HG03039 (cell line): ENCODE data around the gene PIGN.

ENCODE experiments used
- ATAC-seq: cut with Tn5 transposase; IDR thresholded peaks from one replicate; pipeline ENCODE4 v1.9.1; 2021; ENCODE audit warnings: mild to moderate bottlenecking, moderate library complexity; ENCODE audit not compliant: unreplicated experiment

The PIGN gene

DNA sequence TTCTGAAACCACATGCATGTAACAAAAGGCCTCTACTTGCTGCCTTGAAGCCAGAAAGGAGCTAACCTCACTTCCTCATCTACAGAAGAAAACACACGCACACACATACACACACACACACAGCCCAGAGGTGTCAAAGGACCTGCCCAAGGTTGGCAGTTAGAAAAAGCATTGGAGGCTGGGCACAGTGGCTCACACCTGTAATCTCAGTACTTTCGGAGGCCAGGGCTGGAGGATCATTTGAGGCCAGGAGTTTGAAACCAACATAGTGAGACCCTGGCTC lies 168.2 kb downstream of the PIGN start:
- ATAC-seq = no peak

GRCh38 chr18:62018034-62018758 lies 168.7 kb downstream of the PIGN start:
- no peak for ATAC-seq

GRCh38 chr18:62017618-62018017 lies 169.2 kb downstream of the PIGN start:
- ATAC-seq = no peak

GRCh38 chr18:62011416-62011815 lies 175.4 kb downstream of the PIGN start:
- ATAC-seq = no peak

DNA sequence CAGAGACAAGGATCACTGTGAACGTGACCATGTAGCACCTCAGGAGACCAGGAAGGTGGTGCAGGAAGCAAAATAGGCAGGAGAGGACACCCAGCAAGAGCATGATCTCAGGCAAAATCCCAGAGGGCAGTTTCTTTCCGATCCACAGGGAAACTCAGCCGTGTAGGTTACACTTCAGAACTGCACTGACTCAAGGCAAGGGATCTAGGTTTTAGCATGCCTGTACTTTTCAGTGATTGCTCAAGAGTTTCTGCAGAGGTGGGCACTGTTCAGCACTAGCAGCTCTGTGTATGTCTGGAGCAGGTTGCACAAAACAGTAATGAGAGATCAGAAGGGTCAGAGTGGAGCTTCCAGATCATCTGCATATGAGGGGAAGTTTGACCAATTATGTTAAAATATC lies 177.3 kb downstream of the PIGN start:
- no peak for ATAC-seq

DNA sequence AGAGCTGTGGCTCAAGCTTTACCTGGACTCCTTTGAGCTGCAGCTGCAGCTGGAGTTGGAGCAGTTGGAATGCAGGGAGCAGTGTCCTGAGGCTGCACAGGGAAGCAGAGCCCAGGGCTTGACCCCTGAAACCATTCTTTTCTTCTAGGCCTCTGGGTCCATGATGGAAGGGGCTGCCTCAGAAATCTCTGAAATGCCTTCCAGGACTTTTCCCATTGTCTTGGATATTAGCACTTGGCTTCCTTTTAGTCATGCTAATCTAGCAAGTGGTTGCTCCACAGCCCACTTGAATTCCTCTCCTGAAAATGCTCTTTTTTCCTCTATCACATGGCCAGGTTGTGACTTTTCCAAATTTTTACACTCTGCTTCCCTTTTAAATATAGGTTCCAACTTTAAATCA lies 185.5 kb downstream of the PIGN start:
- no peak for ATAC-seq

GRCh38 chr18:61998957-61999356 lies 187.9 kb downstream of the PIGN start:
- no peak for ATAC-seq

DNA sequence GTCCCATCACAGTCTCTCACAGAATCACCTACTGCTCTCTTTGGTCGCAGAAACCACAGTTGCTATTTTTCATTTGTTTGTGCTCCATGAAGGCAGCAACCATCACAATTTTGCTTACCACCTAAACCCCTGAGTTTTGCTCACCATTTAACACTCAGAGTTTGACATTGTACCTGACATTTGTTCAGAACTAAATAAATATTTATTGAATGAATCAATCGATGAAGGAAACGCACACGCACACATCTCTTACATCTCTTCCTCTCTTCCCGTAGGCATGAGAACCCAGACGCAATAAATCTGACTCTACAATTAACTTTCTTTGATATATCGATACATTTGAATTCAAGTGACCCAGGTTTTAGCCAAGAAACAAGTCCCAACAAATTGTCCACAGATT lies 188.5 kb downstream of the PIGN start:
- no peak for ATAC-seq

GRCh38 chr18:61995618-61996017 lies 191.2 kb downstream of the PIGN start:
- no peak for ATAC-seq

- no peak for ATAC-seq
Observed at GRCh38 chr18:61993831-61994230, 193.0 kb downstream of the PIGN start.

GRCh38 chr18:61992923-61993322 lies 193.9 kb downstream of the PIGN start:
- no peak for ATAC-seq

DNA sequence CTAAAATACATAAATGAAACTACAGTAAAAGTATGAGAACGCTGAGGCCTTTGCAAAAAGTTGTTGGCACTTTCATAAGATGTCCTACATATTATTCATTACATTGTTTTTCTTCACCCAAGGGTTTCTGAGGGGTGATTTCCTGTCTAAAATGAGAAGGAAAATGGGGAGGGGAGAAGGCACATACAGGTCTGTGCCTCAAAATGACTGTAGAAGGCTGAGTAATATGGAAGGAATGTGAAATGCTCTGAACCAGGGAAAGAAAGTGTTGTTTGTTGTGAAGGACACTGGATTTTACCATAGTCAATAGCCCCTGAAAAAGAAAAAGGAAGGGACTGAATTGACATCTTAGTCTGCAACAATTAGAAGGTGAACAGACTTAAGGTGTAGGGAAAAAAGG lies 194.6 kb downstream of the PIGN start:
- ATAC-seq = no peak

- ATAC-seq = no peak
Observed at GRCh38 chr18:61991836-61992235, 195.0 kb downstream of the PIGN start.

DNA sequence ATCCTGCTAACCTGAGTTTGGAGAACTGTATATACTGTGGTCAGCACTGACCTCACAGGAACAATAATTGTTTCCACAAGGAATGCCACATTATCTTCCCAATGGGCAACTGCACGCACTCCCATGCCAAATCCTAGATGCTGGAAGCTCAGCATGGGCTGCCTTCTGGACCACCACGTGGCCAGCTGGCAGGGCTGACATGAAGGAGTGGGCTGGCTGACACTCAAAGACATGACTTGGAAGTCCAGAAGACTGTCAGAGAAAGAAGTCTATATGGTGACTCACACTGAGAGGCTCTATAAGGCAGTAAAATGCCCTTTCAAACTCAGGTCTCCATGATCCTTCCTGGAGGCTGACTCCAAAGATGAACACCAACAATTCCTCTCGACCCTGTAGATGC lies 195.7 kb downstream of the PIGN start:
- ATAC-seq = no peak
